ENCODE measurements around the gene PPFIA1. TPM values are rescaled to one million over a fixed set of nuclear protein-coding genes. Genes with fewer than 3 reads are reported as not detected.

PPFIA1 gene
- total and polyA plus RNA-seq, 2 of the 13 experiments (the other 11 are each of a cell fraction or from before 2014, with no cell fraction given) = 29.9 to 45.2 TPM

DNA sequence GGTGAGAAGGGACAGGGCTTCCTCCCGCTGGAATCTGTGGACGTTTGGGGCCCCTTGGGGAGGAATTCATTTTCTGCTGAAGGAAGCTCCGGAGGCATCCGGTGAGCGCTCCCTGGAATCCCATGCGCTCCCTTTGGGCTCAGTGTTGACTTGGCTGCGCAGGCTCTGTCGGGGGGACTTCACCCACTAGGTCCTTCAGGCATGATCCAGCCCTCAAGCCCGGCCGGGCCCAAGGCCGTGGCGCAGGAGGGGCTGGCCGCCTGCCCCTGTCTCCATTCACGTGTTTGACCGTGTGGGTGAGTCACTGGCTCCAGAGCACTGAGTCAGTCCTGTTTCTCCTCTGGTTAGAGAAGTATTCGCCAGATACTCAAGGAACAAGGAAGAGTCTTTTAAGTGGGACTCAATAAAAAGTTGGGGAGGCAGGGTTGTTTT is 129.2 kb downstream of the PPFIA1 start (continued):
- TF ChIP-seq, protein P1, sequence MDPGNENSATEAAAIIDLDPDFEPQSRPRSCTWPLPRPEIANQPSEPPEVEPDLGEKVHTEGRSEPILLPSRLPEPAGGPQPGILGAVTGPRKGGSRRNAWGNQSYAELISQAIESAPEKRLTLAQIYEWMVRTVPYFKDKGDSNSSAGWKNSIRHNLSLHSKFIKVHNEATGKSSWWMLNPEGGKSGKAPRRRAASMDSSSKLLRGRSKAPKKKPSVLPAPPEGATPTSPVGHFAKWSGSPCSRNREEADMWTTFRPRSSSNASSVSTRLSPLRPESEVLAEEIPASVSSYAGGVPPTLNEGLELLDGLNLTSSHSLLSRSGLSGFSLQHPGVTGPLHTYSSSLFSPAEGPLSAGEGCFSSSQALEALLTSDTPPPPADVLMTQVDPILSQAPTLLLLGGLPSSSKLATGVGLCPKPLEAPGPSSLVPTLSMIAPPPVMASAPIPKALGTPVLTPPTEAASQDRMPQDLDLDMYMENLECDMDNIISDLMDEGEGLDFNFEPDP (CRISPR knock-in tag; conservative IDR thresholded peaks at IDR 0.05) = no peak
- no peak for TF ChIP-seq ZBTB20 (CRISPR knock-in tag; IDR thresholded peaks at IDR 0.05; ENCODE audit: borderline replicate concordance, low read depth)
- TF ChIP-seq, protein P2, sequence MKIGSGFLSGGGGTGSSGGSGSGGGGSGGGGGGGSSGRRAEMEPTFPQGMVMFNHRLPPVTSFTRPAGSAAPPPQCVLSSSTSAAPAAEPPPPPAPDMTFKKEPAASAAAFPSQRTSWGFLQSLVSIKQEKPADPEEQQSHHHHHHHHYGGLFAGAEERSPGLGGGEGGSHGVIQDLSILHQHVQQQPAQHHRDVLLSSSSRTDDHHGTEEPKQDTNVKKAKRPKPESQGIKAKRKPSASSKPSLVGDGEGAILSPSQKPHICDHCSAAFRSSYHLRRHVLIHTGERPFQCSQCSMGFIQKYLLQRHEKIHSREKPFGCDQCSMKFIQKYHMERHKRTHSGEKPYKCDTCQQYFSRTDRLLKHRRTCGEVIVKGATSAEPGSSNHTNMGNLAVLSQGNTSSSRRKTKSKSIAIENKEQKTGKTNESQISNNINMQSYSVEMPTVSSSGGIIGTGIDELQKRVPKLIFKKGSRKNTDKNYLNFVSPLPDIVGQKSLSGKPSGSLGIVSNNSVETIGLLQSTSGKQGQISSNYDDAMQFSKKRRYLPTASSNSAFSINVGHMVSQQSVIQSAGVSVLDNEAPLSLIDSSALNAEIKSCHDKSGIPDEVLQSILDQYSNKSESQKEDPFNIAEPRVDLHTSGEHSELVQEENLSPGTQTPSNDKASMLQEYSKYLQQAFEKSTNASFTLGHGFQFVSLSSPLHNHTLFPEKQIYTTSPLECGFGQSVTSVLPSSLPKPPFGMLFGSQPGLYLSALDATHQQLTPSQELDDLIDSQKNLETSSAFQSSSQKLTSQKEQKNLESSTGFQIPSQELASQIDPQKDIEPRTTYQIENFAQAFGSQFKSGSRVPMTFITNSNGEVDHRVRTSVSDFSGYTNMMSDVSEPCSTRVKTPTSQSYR (CRISPR knock-in tag; IDR thresholded peaks at IDR 0.05; ENCODE audit: borderline replicate concordance) = no peak
- no peak for TF ChIP-seq MTF2 (CRISPR knock-in tag; IDR thresholded peaks at IDR 0.05; ENCODE audit: borderline replicate concordance)
- no peak for TF ChIP-seq HMGA1 (CRISPR knock-in tag; conservative IDR thresholded peaks at IDR 0.05)
- 0 out of 2 replicates have a peak, but pooled peaks have one; percentile 71 for TF ChIP-seq GLI4 (CRISPR knock-in tag; IDR thresholded peaks at IDR 0.05; ENCODE audit: borderline replicate concordance)
- TF ChIP-seq MYNN (CRISPR knock-in tag; IDR thresholded peaks at IDR 0.05; ENCODE audit: low read depth) = no peak
- TF ChIP-seq, protein P3, sequence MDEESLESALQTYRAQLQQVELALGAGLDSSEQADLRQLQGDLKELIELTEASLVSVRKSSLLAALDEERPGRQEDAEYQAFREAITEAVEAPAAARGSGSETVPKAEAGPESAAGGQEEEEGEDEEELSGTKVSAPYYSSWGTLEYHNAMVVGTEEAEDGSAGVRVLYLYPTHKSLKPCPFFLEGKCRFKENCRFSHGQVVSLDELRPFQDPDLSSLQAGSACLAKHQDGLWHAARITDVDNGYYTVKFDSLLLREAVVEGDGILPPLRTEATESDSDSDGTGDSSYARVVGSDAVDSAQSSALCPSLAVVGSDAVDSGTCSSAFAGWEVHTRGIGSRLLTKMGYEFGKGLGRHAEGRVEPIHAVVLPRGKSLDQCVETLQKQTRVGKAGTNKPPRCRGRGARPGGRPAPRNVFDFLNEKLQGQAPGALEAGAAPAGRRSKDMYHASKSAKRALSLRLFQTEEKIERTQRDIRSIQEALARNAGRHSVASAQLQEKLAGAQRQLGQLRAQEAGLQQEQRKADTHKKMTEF (CRISPR knock-in tag; IDR thresholded peaks at IDR 0.05) = peak; percentile 48; the same call in 1 of the 2 replicates
- no peak for TF ChIP-seq ZNF552 (CRISPR knock-in tag; IDR thresholded peaks at IDR 0.05; ENCODE audit: borderline replicate concordance)
- no peak for TF ChIP-seq ZNF136 (CRISPR knock-in tag; IDR thresholded peaks at IDR 0.05; ENCODE audit: low read depth)
- no peak for TF ChIP-seq ZNF605 (CRISPR knock-in tag; IDR thresholded peaks at IDR 0.05)
- no peak for TF ChIP-seq LCORL (IDR thresholded peaks at IDR 0.05)
- TF ChIP-seq LCORL (CRISPR knock-in tag; IDR thresholded peaks at IDR 0.05) = peak; percentile 11; the same call in 1 of the 2 replicates
- peak; percentile 97 for TF ChIP-seq ZKSCAN1 (IDR thresholded peaks at IDR 0.05; ENCODE audit: low read length)
- TF ChIP-seq FOXA1 (IDR thresholded peaks at IDR 0.05) = no peak
- peak; percentile 42 for TF ChIP-seq FOXA1 (CRISPR knock-in tag; IDR thresholded peaks at IDR 0.05)
- TF ChIP-seq HIVEP1 (CRISPR knock-in tag; IDR thresholded peaks at IDR 0.05) = no peak
- TF ChIP-seq, protein P4, sequence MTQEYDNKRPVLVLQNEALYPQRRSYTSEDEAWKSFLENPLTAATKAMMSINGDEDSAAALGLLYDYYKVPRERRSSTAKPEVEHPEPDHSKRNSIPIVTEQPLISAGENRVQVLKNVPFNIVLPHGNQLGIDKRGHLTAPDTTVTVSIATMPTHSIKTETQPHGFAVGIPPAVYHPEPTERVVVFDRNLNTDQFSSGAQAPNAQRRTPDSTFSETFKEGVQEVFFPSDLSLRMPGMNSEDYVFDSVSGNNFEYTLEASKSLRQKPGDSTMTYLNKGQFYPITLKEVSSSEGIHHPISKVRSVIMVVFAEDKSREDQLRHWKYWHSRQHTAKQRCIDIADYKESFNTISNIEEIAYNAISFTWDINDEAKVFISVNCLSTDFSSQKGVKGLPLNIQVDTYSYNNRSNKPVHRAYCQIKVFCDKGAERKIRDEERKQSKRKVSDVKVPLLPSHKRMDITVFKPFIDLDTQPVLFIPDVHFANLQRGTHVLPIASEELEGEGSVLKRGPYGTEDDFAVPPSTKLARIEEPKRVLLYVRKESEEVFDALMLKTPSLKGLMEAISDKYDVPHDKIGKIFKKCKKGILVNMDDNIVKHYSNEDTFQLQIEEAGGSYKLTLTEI (CRISPR knock-in tag; conservative IDR thresholded peaks at IDR 0.05) = no peak
- no peak for TF ChIP-seq TP53 (CRISPR knock-in tag; conservative IDR thresholded peaks at IDR 0.05)
- TF ChIP-seq KDM3A (CRISPR knock-in tag; IDR thresholded peaks at IDR 0.05; ENCODE audit: low read depth) = no peak
- TF ChIP-seq ARID2 (CRISPR knock-in tag; IDR thresholded peaks at IDR 0.05; ENCODE audit: borderline replicate concordance) = no peak
- TF ChIP-seq, protein P5, sequence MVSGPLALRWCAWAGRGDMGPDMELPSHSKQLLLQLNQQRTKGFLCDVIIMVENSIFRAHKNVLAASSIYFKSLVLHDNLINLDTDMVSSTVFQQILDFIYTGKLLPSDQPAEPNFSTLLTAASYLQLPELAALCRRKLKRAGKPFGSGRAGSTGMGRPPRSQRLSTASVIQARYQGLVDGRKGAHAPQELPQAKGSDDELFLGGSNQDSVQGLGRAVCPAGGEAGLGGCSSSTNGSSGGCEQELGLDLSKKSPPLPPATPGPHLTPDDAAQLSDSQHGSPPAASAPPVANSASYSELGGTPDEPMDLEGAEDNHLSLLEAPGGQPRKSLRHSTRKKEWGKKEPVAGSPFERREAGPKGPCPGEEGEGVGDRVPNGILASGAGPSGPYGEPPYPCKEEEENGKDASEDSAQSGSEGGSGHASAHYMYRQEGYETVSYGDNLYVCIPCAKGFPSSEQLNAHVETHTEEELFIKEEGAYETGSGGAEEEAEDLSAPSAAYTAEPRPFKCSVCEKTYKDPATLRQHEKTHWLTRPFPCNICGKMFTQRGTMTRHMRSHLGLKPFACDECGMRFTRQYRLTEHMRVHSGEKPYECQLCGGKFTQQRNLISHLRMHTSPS (CRISPR knock-in tag; IDR thresholded peaks at IDR 0.05; ENCODE audit: low read depth) = no peak
- no peak for TF ChIP-seq ZNF234 (CRISPR knock-in tag; conservative IDR thresholded peaks at IDR 0.05)

All from HepG2 (cell line).